SK-N-SH (cell line): ENCODE results near the gene RPL3.

Experiments
- JUND ChIP-seq: IDR thresholded peaks from 2 replicates; pipeline ENCODE4 v1.4.0; 2012
- YY1 ChIP-seq: IDR thresholded peaks from 2 replicates; pipeline ENCODE4 v1.4.0; 2012; ENCODE audit warnings: low read depth, mild to moderate bottlenecking
- TF ChIP-seq, protein P1 (sequence below): fragments of 200-600 bp; sonication (generic); IDR thresholded peaks from 2 replicates; pipeline ENCODE4 v1.6.1; 2017; ENCODE audit warnings: antibody characterized with exemption, mild to moderate bottlenecking, moderate library complexity
- TF ChIP-seq, protein P2 (sequence below): IDR thresholded peaks from 2 replicates; pipeline ENCODE4; 2012

DNA sequence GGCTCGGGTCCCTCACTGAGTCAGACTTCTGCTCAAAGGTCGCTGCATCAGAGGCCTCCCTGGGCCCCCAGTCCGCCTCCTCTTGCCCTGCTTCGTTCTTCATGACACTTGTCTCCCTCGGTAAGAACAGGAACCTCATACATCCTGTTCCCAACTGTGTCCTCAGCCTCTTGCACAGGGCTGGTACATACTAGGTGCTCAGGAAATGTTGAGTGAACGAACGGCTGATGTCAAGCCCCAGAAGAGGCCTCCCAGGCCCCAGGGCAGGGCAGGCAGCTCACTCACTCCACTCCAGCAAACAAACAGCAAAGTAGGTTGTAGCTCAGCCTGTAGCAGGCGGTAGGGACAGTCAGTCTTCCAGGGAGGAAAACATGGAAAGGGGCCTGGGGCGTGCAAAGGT is 47.6 kb upstream of the RPL3 start:
- TF ChIP-seq, protein P1, sequence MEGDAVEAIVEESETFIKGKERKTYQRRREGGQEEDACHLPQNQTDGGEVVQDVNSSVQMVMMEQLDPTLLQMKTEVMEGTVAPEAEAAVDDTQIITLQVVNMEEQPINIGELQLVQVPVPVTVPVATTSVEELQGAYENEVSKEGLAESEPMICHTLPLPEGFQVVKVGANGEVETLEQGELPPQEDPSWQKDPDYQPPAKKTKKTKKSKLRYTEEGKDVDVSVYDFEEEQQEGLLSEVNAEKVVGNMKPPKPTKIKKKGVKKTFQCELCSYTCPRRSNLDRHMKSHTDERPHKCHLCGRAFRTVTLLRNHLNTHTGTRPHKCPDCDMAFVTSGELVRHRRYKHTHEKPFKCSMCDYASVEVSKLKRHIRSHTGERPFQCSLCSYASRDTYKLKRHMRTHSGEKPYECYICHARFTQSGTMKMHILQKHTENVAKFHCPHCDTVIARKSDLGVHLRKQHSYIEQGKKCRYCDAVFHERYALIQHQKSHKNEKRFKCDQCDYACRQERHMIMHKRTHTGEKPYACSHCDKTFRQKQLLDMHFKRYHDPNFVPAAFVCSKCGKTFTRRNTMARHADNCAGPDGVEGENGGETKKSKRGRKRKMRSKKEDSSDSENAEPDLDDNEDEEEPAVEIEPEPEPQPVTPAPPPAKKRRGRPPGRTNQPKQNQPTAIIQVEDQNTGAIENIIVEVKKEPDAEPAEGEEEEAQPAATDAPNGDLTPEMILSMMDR: no peak
- TF ChIP-seq, protein P2, sequence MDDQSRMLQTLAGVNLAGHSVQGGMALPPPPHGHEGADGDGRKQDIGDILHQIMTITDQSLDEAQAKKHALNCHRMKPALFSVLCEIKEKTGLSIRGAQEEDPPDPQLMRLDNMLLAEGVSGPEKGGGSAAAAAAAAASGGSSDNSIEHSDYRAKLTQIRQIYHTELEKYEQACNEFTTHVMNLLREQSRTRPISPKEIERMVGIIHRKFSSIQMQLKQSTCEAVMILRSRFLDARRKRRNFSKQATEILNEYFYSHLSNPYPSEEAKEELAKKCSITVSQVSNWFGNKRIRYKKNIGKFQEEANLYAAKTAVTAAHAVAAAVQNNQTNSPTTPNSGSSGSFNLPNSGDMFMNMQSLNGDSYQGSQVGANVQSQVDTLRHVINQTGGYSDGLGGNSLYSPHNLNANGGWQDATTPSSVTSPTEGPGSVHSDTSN: no peak
- TF ChIP-seq JUND (no peak), YY1 (no peak)
